Measurements from ENCODE around the gene ADAP1. TPM values are rescaled to one million over a fixed set of nuclear protein-coding genes. Genes with fewer than 3 reads are reported as not detected.

ADAP1 gene
- total and polyA plus RNA-seq, 2 experiments from 2014 or later, result 0.24 to 1.1 TPM

GRCh38 chr7:969403-969802, 14.9 kb upstream of the ADAP1 start:
- Histone ChIP-seq H3K79me2 (ENCODE audit: insufficient read depth) (peaks cover 57% of the 10 kb centered on the region), H3K36me3 (ENCODE audit: low read depth) (peaks cover 25% of the 10 kb centered on the region; the same call in 1 of the 2 replicates), H3K4me3 (no peak overlapping the region), H2AFZ (no peak overlapping the region), H3K27me3 (replicated peaks; ENCODE audit: insufficient read depth) (no peaks in the 10 kb centered on the region), H3K4me2 (ENCODE audit: unreplicated experiment) (no peak overlapping the region), H4K20me1 (ENCODE audit: insufficient read depth) (no peaks in the 10 kb centered on the region), H3K9me2 (ENCODE audit: insufficient read depth) (no peaks in the 10 kb centered on the region), H3K4me1 (ENCODE audit: insufficient read depth) (peaks cover 7% of the 10 kb centered on the region), H3F3A (ENCODE audit: insufficient read depth) (peaks cover 18% of the 10 kb centered on the region), H3K27ac (no peak overlapping the region), H3K9ac (no peak overlapping the region), H3K9me3 (ENCODE audit: low read depth) (no peaks in the 10 kb centered on the region)
- WGBS, 2 experiments (ENCODE audit: low coverage in 1 of 2, low lambda C conversion rate in 2 of 2, missing lambda C conversion rate in 2 of 2), result 90 to 92% methylated on average over 11 of the region's 11 CpGs
- no peak for DNase-seq
- no peak for TF ChIP-seq EZH2phosphoT487 (IDR thresholded peaks at IDR 0.05; ENCODE audit: insufficient read depth, low read depth)
- no peak for TF ChIP-seq EZH2 (IDR thresholded peaks at IDR 0.05; ENCODE audit: insufficient read depth, poor library complexity, severe bottlenecking)
- in situ Hi-C loops (cut with MboI), result no loop called here

GRCh38 chr7:968205-969105, 14.0 kb upstream of the ADAP1 start:
- no peak overlapping the region for H3K4me2 ChIP-seq (ENCODE audit: unreplicated experiment)
- peaks cover 48% of the 10 kb centered on the region for H3K79me2 ChIP-seq (ENCODE audit: insufficient read depth)
- H3K9ac ChIP-seq, result no peak overlapping the region
- no peaks in the 10 kb centered on the region for H3K27me3 ChIP-seq (replicated peaks; ENCODE audit: insufficient read depth)
- H3K27ac ChIP-seq, result no peak overlapping the region
- no peaks in the 10 kb centered on the region for H3K9me2 ChIP-seq (ENCODE audit: insufficient read depth)
- no peak overlapping the region for H2AFZ ChIP-seq
- H4K20me1 ChIP-seq (ENCODE audit: insufficient read depth), result no peaks in the 10 kb centered on the region
- peaks cover 7% of the 10 kb centered on the region for H3K4me1 ChIP-seq (ENCODE audit: insufficient read depth)
- H3K9me3 ChIP-seq (ENCODE audit: low read depth), result no peaks in the 10 kb centered on the region
- TF ChIP-seq EZH2 (IDR thresholded peaks at IDR 0.05; ENCODE audit: insufficient read depth, poor library complexity, severe bottlenecking) (no peak), EZH2phosphoT487 (IDR thresholded peaks at IDR 0.05; ENCODE audit: insufficient read depth, low read depth) (no peak)
- WGBS, 2 experiments (ENCODE audit: low coverage in 1 of 2, low lambda C conversion rate in 2 of 2, missing lambda C conversion rate in 2 of 2), result 93 to 94% methylated on average over 22 to 23 of the region's 24 CpGs
- in situ Hi-C loops (cut with MboI), result no loop called here
- H3K36me3 ChIP-seq (ENCODE audit: low read depth), result peaks cover 25% of the 10 kb centered on the region; the same call in 1 of the 2 replicates
- H3F3A ChIP-seq (ENCODE audit: insufficient read depth), result peaks cover 15% of the 10 kb centered on the region
- no peak for DNase-seq
- H3K4me3 ChIP-seq, result no peak overlapping the region

DNA sequence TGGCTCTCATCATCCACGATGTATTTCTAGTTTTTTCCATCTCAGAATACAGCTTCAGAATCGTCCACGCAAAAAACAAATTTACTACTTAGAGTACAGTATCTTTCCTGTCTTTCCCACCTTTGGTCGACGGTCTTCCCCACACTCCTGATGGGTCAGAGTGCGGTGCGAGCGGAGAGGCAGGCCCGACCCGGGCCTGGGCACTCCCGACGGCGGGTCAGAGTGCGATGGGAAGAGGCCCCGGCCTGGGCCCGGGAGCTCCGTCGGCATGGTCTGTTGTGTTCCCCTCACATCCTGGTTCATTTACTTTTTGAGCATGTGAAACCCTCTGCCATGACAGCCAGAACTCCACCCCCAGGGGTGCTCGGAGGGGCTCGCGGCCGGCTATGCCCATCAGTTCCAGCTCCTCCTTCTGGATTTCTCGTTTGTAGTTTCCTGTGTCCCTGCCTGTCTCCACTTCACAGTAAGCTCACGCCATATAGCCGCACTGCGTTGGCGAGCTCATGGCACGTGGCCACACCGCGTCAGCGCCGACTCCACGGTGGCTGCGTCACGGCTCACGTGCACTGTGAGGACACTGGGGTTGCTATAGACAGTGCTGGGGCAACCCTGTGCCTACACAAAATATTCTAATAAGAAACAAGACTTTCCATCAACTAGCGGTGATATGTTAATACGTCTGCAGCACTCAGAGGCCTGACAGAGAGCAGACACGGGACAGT, 13.0 kb upstream of the ADAP1 start:
- no peaks in the 10 kb centered on the region for H4K20me1 ChIP-seq (ENCODE audit: insufficient read depth)
- 86 to 88% methylated on average over 39 of the region's 39 CpGs for WGBS, 2 experiments (ENCODE audit: low coverage in 1 of 2, low lambda C conversion rate in 2 of 2, missing lambda C conversion rate in 2 of 2)
- H3F3A ChIP-seq (ENCODE audit: insufficient read depth), result peaks cover 15% of the 10 kb centered on the region
- no peak overlapping the region for H3K4me2 ChIP-seq (ENCODE audit: unreplicated experiment)
- H3K79me2 ChIP-seq (ENCODE audit: insufficient read depth), result peaks cover 38% of the 10 kb centered on the region
- peaks cover 18% of the 10 kb centered on the region; the same call in 1 of the 2 replicates for H3K36me3 ChIP-seq (ENCODE audit: low read depth)
- TF ChIP-seq EZH2 (IDR thresholded peaks at IDR 0.05; ENCODE audit: insufficient read depth, poor library complexity, severe bottlenecking) (no peak), EZH2phosphoT487 (IDR thresholded peaks at IDR 0.05; ENCODE audit: insufficient read depth, low read depth) (no peak)
- H3K27ac ChIP-seq, result no peak overlapping the region
- no peak overlapping the region for H3K4me3 ChIP-seq
- H3K4me1 ChIP-seq (ENCODE audit: insufficient read depth), result peaks cover 7% of the 10 kb centered on the region
- DNase-seq, result no peak
- no peak overlapping the region for H2AFZ ChIP-seq
- in situ Hi-C loops (cut with MboI), result no loop called here
- no peaks in the 10 kb centered on the region for H3K9me2 ChIP-seq (ENCODE audit: insufficient read depth)
- H3K27me3 ChIP-seq (replicated peaks; ENCODE audit: insufficient read depth), result no peaks in the 10 kb centered on the region
- no peak overlapping the region for H3K9ac ChIP-seq
- no peaks in the 10 kb centered on the region for H3K9me3 ChIP-seq (ENCODE audit: low read depth)

GRCh38 chr7:966291-967069, 12.0 kb upstream of the ADAP1 start:
- Histone ChIP-seq H3K4me1 (ENCODE audit: insufficient read depth) (peaks cover 7% of the 10 kb centered on the region), H4K20me1 (ENCODE audit: insufficient read depth) (no peaks in the 10 kb centered on the region), H3K9me2 (ENCODE audit: insufficient read depth) (no peaks in the 10 kb centered on the region), H3K79me2 (ENCODE audit: insufficient read depth) (peaks cover 28% of the 10 kb centered on the region), H3K9ac (no peak overlapping the region), H2AFZ (no peak overlapping the region), H3K4me2 (ENCODE audit: unreplicated experiment) (no peak overlapping the region), H3F3A (ENCODE audit: insufficient read depth) (peaks cover 15% of the 10 kb centered on the region), H3K27ac (no peak overlapping the region), H3K4me3 (no peak overlapping the region), H3K9me3 (ENCODE audit: low read depth) (no peaks in the 10 kb centered on the region), H3K36me3 (ENCODE audit: low read depth) (peaks cover 11% of the 10 kb centered on the region; the same call in 1 of the 2 replicates), H3K27me3 (replicated peaks; ENCODE audit: insufficient read depth) (no peaks in the 10 kb centered on the region)
- no peak for TF ChIP-seq EZH2phosphoT487 (IDR thresholded peaks at IDR 0.05; ENCODE audit: insufficient read depth, low read depth)
- no peak for DNase-seq
- 86 to 89% methylated on average over 22 of the region's 22 CpGs for WGBS, 2 experiments (ENCODE audit: low coverage in 1 of 2, low lambda C conversion rate in 2 of 2, missing lambda C conversion rate in 2 of 2)
- in situ Hi-C loops (cut with MboI), result no loop called here
